Type B pancreatic cell (in vitro differentiated cells): ENCODE results near the gene ADCY2. TPM values are rescaled to one million over a fixed set of nuclear protein-coding genes. Genes with fewer than 3 reads are reported as not detected.
A peak's percentile ranks its signal among the peaks of the same experiment; 100 is the strongest.

Source experiments
- DNase-seq: peaks from one replicate; pipeline ENCODE4 v3.0.0; 2021; ENCODE audit warnings: mixed read lengths; ENCODE audit not compliant: unreplicated experiment; ENCODE audit errors: extremely low spot score
- H3K27ac Mint-ChIP-seq: 2 replicates; pipeline ENCODE4 v1.8.0; 2021; ENCODE audit warnings: mild to moderate bottlenecking, mixed read lengths
- H3K27me3 Mint-ChIP-seq: 2 replicates; pipeline ENCODE4 v1.8.0; 2021; ENCODE audit warnings: mixed read lengths
- H3K36me3 Mint-ChIP-seq: 2 replicates; pipeline ENCODE4 v1.8.0; 2021; ENCODE audit warnings: mixed read lengths
- H3K4me1 Mint-ChIP-seq: one replicate; pipeline ENCODE4 v1.8.0; 2021; ENCODE audit warnings: mixed read lengths; ENCODE audit not compliant: unreplicated experiment
- H3K4me3 Mint-ChIP-seq: 2 replicates; pipeline ENCODE4 v1.8.0; 2021; ENCODE audit warnings: mild to moderate bottlenecking, mixed read lengths
- H3K9me3 Mint-ChIP-seq: 2 replicates; pipeline ENCODE4 v1.8.0; 2021; ENCODE audit warnings: mixed read lengths
- CTCF ChIP-seq: fragments of 200-600 bp; sonication (generic); conservative IDR thresholded peaks from 2 replicates; pipeline ENCODE4 v1.5.0; 2021; ENCODE audit warnings: antibody characterized with exemption, mild to moderate bottlenecking
- total RNA-seq: library from RNA; stranded (reverse); gene quantifications from 2 replicates; pipeline ENCODE4 v1.2.1, GENCODE V29; 2021; ENCODE audit warnings: low replicate concordance

The ADCY2 gene
- total RNA-seq, 1 donor from 2014 or later = 79.7 TPM

- no peak overlapping the region for H3K27ac Mint-ChIP-seq
- no peak overlapping the region for H3K4me3 Mint-ChIP-seq
- peaks cover 6% of the 10 kb centered on the region for H3K4me1 Mint-ChIP-seq
- H3K36me3 Mint-ChIP-seq = no peaks in the 10 kb centered on the region
- no peaks in the 10 kb centered on the region for H3K27me3 Mint-ChIP-seq
- no peaks in the 10 kb centered on the region for H3K9me3 Mint-ChIP-seq
- DNase-seq = no peak
- TF ChIP-seq CTCF = no peak
Observed at GRCh38 chr5:7377761-7378160, 18.2 kb upstream of the ADCY2 start.

GRCh38 chr5:7382588-7382987 lies 13.3 kb upstream of the ADCY2 start:
- Mint-ChIP-seq H3K36me3 (no peaks in the 10 kb centered on the region), H3K27me3 (no peaks in the 10 kb centered on the region), H3K9me3 (no peaks in the 10 kb centered on the region), H3K4me3 (no peak overlapping the region), H3K27ac (no peak overlapping the region), H3K4me1 (no peaks in the 10 kb centered on the region)
- no peak for TF ChIP-seq CTCF
- DNase-seq = no peak

- TF ChIP-seq CTCF = no peak
- Mint-ChIP-seq H3K9me3 (no peaks in the 10 kb centered on the region), H3K4me1 (peaks cover 6% of the 10 kb centered on the region), H3K27ac (no peak overlapping the region), H3K27me3 (no peaks in the 10 kb centered on the region), H3K4me3 (no peak overlapping the region), H3K36me3 (no peaks in the 10 kb centered on the region)
- no peak for DNase-seq
Observed at GRCh38 chr5:7385681-7386080, 10.3 kb upstream of the ADCY2 start.

- H3K9me3 Mint-ChIP-seq = no peaks in the 10 kb centered on the region
- H3K4me3 Mint-ChIP-seq = no peak overlapping the region
- H3K4me1 Mint-ChIP-seq = peaks cover 24% of the 10 kb centered on the region
- TF ChIP-seq CTCF = no peak
- H3K36me3 Mint-ChIP-seq = no peaks in the 10 kb centered on the region
- DNase-seq = no peak
- H3K27ac Mint-ChIP-seq = no peak overlapping the region
- peaks cover 11% of the 10 kb centered on the region for H3K27me3 Mint-ChIP-seq
Observed at GRCh38 chr5:7388553-7388952, 7.4 kb upstream of the ADCY2 start.

- peak; percentile 65 for TF ChIP-seq CTCF
- Mint-ChIP-seq H3K4me3 (no peak overlapping the region), H3K9me3 (no peaks in the 10 kb centered on the region), H3K36me3 (no peaks in the 10 kb centered on the region), H3K27me3 (peaks cover 20% of the 10 kb centered on the region), H3K27ac (peak overlapping the region; percentile 8), H3K4me1 (peaks cover 27% of the 10 kb centered on the region)
- no peak for DNase-seq
Observed at GRCh38 chr5:7391215-7391614, 4.7 kb upstream of the ADCY2 start.
